Panc1 (cell line): ENCODE data around the gene BRMS1L.

ENCODE experiments used
- POLR2AphosphoS5 ChIP-seq: IDR thresholded peaks from 2 replicates; pipeline ENCODE4 v1.6.1; 2012; ENCODE audit warnings: mild to moderate bottlenecking, low read depth, low read length, moderate library complexity
- SIN3A ChIP-seq: IDR thresholded peaks from 2 replicates; pipeline ENCODE4 v1.6.1; 2012; ENCODE audit warnings: low read depth, mild to moderate bottlenecking, low read length, moderate library complexity, borderline replicate concordance; ENCODE audit not compliant: insufficient read depth
- TF ChIP-seq, protein P1 (sequence below): fragments of 450-650 bp; IDR thresholded peaks from 2 replicates; pipeline ENCODE4 v1.5.1; 2017; ENCODE audit warnings: mild to moderate bottlenecking
- TF ChIP-seq, protein P2 (sequence below), 2 experiments: IDR thresholded peaks; 2 replicates each; pipeline ENCODE4 v1.6.1; 2011 to 2012; ENCODE audit warnings: low read depth in 2 of 2, control low read depth in 1 of 2, low read length in 1 of 2, mild to moderate bottlenecking in 1 of 2, moderate library complexity in 1 of 2; ENCODE audit not compliant: insufficient read depth in 1 of 2

GRCh38 chr14:35867280-35867629, 41.1 kb downstream of the BRMS1L start:
- TF ChIP-seq, protein P1, sequence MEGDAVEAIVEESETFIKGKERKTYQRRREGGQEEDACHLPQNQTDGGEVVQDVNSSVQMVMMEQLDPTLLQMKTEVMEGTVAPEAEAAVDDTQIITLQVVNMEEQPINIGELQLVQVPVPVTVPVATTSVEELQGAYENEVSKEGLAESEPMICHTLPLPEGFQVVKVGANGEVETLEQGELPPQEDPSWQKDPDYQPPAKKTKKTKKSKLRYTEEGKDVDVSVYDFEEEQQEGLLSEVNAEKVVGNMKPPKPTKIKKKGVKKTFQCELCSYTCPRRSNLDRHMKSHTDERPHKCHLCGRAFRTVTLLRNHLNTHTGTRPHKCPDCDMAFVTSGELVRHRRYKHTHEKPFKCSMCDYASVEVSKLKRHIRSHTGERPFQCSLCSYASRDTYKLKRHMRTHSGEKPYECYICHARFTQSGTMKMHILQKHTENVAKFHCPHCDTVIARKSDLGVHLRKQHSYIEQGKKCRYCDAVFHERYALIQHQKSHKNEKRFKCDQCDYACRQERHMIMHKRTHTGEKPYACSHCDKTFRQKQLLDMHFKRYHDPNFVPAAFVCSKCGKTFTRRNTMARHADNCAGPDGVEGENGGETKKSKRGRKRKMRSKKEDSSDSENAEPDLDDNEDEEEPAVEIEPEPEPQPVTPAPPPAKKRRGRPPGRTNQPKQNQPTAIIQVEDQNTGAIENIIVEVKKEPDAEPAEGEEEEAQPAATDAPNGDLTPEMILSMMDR, result no peak
- TF ChIP-seq, protein P2, sequence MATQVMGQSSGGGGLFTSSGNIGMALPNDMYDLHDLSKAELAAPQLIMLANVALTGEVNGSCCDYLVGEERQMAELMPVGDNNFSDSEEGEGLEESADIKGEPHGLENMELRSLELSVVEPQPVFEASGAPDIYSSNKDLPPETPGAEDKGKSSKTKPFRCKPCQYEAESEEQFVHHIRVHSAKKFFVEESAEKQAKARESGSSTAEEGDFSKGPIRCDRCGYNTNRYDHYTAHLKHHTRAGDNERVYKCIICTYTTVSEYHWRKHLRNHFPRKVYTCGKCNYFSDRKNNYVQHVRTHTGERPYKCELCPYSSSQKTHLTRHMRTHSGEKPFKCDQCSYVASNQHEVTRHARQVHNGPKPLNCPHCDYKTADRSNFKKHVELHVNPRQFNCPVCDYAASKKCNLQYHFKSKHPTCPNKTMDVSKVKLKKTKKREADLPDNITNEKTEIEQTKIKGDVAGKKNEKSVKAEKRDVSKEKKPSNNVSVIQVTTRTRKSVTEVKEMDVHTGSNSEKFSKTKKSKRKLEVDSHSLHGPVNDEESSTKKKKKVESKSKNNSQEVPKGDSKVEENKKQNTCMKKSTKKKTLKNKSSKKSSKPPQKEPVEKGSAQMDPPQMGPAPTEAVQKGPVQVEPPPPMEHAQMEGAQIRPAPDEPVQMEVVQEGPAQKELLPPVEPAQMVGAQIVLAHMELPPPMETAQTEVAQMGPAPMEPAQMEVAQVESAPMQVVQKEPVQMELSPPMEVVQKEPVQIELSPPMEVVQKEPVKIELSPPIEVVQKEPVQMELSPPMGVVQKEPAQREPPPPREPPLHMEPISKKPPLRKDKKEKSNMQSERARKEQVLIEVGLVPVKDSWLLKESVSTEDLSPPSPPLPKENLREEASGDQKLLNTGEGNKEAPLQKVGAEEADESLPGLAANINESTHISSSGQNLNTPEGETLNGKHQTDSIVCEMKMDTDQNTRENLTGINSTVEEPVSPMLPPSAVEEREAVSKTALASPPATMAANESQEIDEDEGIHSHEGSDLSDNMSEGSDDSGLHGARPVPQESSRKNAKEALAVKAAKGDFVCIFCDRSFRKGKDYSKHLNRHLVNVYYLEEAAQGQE (IDR thresholded peaks at IDR 0.05; ENCODE audit: insufficient read depth in 1 of 2, low read depth in 2 of 2, low read length in 1 of 2), result no peak
- no peak for TF ChIP-seq SIN3A
- TF ChIP-seq POLR2AphosphoS5, result no peak
